Activated T-cell treated with anti-CD3 and anti-CD28 coated beads for 24 hours (primary cell): Measurements from ENCODE around the gene INPP5K.
"Not testable (repeated sequence)": the region's sequence is repeated elsewhere in the genome, so short reads cannot be mapped to it uniquely, and the experiment has no call there.

Experiments
- DNase-seq: peaks from one replicate; pipeline ENCODE4 v3.0.0-alpha.2; 2020; ENCODE audit warnings: low read depth

INPP5K gene

GRCh38 chr17:1464186-1464585 lies 52.2 kb downstream of the INPP5K start:
- DNase-seq, result no peak

DNA sequence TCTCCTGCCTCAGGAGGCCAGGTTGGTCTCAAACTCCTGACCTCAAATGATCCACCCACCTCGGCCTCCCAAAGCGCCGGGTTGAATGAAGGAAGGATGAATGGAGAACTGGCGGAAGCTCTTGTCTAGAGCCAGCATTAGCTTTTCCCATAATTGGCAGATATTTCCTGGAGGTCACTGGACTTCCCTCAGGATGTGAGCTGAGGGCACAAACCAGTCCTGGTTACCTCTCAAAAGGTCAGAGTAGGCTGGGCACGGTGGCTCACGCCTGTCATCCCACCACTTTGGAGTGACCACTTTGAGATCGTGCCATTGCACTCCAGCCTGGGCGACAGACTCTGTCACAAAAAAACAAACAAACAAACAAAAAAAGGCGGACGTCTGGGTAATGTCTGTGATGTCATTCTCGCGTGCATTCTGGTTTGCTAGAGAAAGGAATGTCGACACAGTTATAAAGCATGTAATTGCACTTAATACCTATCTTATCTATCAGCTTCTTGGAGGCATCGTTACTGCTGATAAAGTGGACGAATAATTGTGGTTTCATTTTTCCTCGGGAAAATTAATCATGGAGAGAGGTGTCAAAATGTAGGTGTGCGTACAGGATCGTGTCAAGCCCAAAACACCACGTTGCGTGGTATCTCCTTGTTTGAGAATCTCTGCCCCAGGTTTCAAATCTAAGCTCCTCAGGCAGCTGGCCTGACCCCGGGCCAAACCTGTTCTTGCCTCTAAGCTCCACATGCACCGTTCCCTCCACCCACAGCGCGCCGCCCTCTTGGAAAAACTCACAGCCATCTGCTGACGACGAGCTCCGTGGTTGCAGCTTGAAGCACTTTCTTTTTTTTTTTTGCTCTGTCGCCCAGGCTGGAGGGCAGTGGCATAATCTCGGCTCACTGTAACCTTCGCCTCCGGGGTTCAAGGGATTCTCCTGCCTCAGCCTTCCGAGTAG lies 54.0 kb downstream of the INPP5K start:
- DNase-seq, result no peak

GRCh38 chr17:1461198-1461944 lies 55.0 kb downstream of the INPP5K start:
- no peak for DNase-seq

DNA sequence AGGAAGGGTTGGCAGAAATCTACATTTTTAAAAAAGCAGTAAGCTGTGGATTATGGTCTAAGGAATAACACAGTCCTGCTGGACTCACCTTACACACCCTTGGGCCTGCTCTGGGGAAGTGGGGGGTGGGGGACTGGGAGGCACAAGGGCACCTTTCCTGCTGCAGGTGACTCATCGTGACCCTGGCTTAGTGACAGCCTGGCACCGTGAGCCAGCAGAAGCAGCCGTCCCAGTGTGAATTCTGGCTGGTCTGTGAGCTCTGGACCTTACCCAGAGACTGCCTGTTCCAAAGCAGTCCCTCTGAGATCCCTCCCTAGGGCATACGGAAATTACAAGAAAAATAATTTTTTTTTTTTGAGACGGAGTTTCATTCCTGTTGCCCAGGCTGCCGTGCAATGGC lies 56.2 kb downstream of the INPP5K start:
- DNase-seq, result no peak

DNA sequence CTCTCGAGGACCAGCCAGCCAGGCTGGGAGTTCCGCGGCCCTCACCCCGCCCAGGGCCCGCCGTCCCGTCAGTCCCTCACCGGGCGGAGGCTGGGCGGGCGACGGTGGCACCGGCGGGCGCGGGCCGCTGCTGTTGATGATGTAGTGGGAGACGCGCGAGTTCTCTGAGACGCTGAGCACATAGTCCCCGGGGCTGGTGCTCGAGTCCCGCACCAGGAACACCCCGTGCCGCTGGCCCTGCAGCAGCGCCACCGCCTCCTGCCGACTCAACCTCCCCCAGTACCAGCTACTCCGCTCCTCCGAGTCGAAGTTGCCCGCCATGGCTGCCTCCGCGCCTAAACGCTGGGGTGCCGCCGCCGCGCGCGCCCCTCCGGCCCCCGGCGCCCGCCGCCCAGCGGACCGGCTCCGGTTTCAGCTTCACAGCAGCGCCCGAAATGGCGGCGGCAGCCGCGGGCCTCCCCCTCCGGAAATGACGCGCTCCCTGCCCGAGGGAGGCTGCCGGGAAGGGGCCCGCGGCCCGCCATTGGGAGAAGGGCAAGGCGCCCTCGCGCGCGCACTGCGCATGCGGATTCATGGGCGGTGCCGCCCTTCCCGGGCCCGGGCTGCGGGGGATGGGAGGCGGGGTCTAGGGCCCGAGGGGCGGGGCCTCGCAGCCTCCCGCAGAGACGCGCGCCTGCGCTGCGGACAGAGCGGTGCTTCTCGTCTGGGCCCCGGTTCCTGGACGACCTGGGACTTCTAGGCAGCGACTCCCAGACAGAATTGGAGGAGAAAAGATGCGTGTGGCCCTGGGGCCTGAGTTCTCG lies 60.4 kb downstream of the INPP5K start, which contains the start of gene CRK:
TSS of gene CRK (minus strand) at position 436 of the 803 bp plus-strand sequence. CDS start at position 321, 115 bp downstream.
- peak; percentile 98 for DNase-seq

GRCh38 chr17:1455291-1455796 lies 61.1 kb downstream of the INPP5K start:
- no peak for DNase-seq

GRCh38 chr17:1454541-1454940 lies 61.9 kb downstream of the INPP5K start:
- no peak for DNase-seq

- not testable (repeated sequence) for DNase-seq
Measured at GRCh38 chr17:1453694-1454093, 62.7 kb downstream of the INPP5K start.

GRCh38 chr17:1452836-1453235 lies 63.6 kb downstream of the INPP5K start:
- no peak for DNase-seq

- DNase-seq, result not testable (repeated sequence)
Measured at GRCh38 chr17:1450261-1450660, 66.2 kb downstream of the INPP5K start.

- no peak for DNase-seq
Measured at GRCh38 chr17:1449412-1449967, 66.9 kb downstream of the INPP5K start.

DNA sequence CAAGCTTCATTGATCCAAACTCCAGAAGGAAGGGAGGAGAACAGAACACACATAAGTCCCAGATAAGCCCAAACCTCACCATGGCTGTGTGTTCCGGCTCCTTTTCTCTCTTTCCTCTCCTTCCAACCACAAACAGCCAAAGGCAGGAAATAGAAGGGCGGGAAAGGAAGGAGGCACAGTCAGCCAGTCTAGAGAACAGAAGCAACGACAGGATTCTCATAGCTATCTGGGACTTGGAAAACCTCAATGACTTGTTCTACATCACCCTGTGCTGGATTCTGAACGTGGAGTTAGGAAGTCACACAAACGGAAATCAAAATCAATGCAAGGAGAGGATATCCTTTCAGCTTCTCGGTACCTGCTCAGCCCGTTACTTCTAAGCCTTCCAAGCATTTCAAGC lies 69.4 kb downstream of the INPP5K start:
- DNase-seq, result no peak

DNA sequence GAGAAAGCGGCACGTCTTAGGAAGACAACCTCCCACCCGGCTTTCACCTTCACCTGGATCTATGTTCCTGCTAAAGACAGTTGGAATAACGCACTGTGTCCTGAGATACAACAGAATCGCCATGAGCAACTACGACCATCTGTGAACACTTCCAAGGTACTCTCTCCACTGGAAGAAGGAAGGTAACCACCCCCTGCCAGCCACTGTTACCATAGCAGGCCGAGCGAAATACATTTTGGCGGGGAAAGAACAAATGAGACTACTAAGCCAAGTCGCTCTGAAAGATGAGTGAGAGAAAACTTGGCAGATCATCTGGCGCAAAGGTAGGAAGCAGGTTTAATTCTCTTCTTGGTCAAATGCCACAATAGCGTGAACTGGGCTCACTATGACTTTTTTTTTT lies 70.2 kb downstream of the INPP5K start:
- no peak for DNase-seq

- not testable (repeated sequence) for DNase-seq
Measured at GRCh38 chr17:1445695-1446094, 70.7 kb downstream of the INPP5K start.
